Anterior cingulate cortex (tissue), 58 donors: Measurements from ENCODE around the gene PRKN.
A peak's percentile ranks its signal among the peaks of the same experiment; 100 is the strongest.

ENCODE experiments used
- DNase-seq, 58 donors: peaks; one replicate each; lab custom pipeline; 2025; lab: John Stamatoyannopoulos, UW

Gene PRKN

GRCh38 chr6:162092816-162093502, 634.6 kb downstream of the PRKN start:
- no peak for DNase-seq

- DNase-seq = no peak
These were observed 636.8 kb downstream of the PRKN start for GRCh38 chr6:162090734-162091133.

GRCh38 chr6:162088091-162088490, 639.5 kb downstream of the PRKN start:
- no peak for DNase-seq

GRCh38 chr6:162085561-162085960, 642.0 kb downstream of the PRKN start:
- no peak for DNase-seq

- no peak for DNase-seq
These were observed 645.0 kb downstream of the PRKN start for GRCh38 chr6:162082520-162082919.

- DNase-seq = no peak
These were observed 648.9 kb downstream of the PRKN start for GRCh38 chr6:162078667-162079066.

- DNase-seq = no peak
These were observed 649.4 kb downstream of the PRKN start for GRCh38 chr6:162078126-162078525.

- peak in 1 of 58 donors; percentile 5 for DNase-seq
These were observed 650.8 kb downstream of the PRKN start for GRCh38 chr6:162076816-162077215.

- DNase-seq = no peak
These were observed 652.8 kb downstream of the PRKN start for GRCh38 chr6:162074641-162075275.

- no peak for DNase-seq
These were observed 656.9 kb downstream of the PRKN start for GRCh38 chr6:162070639-162071038.

- DNase-seq = no peak
These were observed 657.6 kb downstream of the PRKN start for GRCh38 chr6:162069995-162070394.

- DNase-seq = no peak
These were observed 659.2 kb downstream of the PRKN start for GRCh38 chr6:162068340-162068739.

GRCh38 chr6:162063666-162064065, 663.9 kb downstream of the PRKN start:
- DNase-seq = no peak

GRCh38 chr6:162058281-162058875, 669.2 kb downstream of the PRKN start:
- DNase-seq = no peak

- DNase-seq = no peak
These were observed 670.8 kb downstream of the PRKN start for GRCh38 chr6:162056745-162057144.

- DNase-seq = no peak
These were observed 671.5 kb downstream of the PRKN start for GRCh38 chr6:162056061-162056460.

GRCh38 chr6:162055365-162055764, 672.2 kb downstream of the PRKN start:
- no peak for DNase-seq

- no peak for DNase-seq
These were observed 674.5 kb downstream of the PRKN start for GRCh38 chr6:162053084-162053483.

GRCh38 chr6:162050579-162050978, 677.0 kb downstream of the PRKN start:
- no peak for DNase-seq

- DNase-seq = no peak
These were observed 681.2 kb downstream of the PRKN start for GRCh38 chr6:162046324-162046723.

GRCh38 chr6:162032620-162033019, 694.9 kb downstream of the PRKN start:
- DNase-seq = no peak
